ENCODE data around the gene ZC3H15.
"Not testable (repeated sequence)": the region's sequence is repeated elsewhere in the genome, so short reads cannot be mapped to it uniquely, and the experiment has no call there.

ZC3H15 gene

DNA sequence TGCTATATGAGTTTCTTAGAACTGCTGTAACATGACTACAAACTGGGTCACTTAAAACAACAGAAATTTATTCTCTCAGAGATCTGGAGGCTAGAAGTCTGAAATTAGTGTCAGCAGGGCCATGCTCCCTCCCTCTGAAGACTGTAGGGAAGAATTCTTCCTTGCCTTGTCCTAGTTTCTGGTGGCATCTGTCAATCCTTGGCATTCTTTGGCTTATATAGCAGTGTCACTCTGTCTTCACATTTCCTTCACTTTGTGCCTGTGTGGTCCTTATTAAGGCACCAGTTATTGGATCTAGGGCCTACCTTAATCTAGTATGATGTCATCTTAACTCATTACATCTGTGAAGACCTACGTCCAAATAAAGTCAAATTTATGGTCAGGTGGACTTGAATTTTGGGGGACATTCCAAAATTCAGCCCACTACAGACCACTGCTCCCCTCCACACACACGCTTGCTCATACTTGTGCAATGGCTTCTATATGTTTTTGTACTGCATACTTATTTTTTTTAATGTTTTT, 7.6 kb downstream of the ZC3H15 start:
- DNase-seq (ENCODE audit: low read depth in 2 of 2) = no peak

DNA sequence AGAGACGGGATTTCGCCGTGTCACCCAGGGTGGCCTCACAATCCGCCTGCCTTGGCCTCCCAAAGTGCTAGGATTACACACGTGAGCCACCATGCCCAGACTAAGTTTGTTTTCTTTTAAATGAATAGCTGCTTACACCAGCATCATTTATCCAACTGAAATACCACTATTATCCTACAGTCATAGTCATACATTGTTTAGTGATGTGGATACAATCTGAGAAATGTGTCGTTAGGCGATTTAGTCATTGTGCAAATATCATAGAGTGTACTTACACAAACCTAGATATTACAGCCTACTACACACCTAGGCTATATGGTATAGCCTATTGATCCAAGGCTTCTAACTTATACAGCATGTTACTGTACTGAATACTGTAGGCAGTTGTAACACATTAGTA, 10.3 kb downstream of the ZC3H15 start:
- no peak for DNase-seq (ENCODE audit: low read depth in 2 of 2)

DNA sequence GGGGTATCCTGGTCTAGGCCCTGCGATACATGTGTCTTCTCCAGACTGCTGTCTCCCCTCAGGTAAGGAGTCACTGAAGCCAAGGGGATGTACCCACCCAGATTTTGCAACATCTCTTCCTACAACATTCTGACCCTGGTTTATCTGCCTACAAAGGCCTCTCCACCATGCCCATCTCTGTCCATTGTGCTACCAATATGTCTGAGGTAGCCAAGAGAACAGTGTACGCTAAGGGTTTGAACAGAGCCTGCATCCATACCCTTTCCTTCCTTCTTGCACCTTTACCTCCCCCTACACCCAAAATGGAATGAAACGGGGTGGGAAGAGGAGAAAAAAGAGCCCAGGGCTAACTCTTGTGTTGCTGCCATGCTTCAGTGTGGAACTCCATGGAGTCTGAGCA, 11.9 kb downstream of the ZC3H15 start:
- no peak for DNase-seq (ENCODE audit: low read depth in 2 of 2)

DNA sequence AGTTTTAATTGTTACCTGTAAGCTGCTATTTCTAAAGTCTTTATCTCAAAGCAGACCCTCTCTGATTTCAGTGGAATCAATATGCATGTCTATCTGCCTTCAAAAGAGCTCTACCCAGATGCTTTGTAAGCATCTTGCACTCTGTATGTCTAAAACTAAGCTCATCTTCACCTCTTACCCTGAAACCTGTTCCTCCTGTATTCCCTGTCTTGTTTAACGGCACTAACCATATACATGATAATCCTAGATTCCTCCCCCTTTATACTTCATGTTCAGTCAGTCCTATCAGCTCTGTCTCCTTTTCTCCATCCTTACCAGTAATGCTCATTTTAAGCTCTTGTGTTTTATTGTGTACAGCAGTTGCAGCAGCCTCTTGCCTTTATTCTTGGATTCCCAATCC, 12.8 kb downstream of the ZC3H15 start:
- no peak for DNase-seq (ENCODE audit: low read depth in 2 of 2)

DNA sequence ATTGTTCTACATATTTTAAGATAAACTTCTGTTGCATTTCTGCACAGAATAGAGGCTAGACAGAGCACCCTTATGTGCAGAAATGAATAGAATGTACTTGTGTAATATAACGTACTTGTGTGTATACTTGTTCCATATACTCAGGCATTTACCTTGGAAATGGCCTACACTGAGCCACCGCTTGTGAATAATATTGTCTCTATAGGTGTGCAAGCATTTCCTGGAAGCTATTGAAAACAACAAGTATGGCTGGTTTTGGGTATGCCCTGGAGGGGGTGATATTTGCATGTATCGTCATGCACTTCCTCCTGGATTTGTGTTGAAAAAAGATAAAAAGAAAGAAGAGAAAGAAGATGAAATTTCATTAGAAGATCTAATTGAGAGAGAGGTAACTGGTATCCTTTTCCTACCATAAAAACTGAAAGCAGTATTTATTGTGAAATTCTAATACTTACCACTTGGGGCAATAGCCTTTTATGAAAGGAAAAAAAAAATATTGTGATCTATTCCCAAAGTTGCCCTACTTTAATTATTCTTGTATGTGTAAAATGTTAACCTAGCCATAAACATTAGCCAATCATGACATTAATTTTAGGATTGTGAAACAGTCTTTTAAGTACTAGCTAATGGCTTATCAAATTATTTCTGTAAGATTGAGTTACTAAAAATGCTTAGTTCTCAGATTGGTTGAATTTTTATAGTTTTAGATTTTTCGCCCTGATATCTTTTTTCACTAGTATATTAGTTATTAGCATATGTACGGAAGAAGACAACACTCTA, 18.0 kb downstream of the ZC3H15 start:
- no peak for DNase-seq (ENCODE audit: low read depth in 2 of 2)

DNA sequence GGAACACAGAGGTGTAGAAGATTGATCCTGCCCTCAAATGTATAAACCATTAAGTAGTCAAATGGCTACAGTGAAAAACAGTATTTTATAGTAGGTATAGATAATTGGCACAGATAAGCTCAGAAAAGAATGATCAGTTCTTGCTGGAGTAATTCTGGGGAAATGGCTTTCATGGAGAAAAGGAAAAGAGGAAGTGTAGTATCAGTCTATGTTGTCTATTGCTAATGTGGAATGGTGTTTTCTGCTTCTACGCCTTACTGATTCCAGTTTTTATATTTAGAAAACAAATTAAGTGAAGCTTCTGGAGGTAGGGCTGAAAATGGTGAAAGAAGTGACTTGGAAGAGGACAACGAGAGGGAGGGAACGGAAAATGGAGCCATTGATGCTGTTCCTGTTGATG, 22.2 kb downstream of the ZC3H15 start:
- no peak for DNase-seq (ENCODE audit: low read depth in 2 of 2)

DNA sequence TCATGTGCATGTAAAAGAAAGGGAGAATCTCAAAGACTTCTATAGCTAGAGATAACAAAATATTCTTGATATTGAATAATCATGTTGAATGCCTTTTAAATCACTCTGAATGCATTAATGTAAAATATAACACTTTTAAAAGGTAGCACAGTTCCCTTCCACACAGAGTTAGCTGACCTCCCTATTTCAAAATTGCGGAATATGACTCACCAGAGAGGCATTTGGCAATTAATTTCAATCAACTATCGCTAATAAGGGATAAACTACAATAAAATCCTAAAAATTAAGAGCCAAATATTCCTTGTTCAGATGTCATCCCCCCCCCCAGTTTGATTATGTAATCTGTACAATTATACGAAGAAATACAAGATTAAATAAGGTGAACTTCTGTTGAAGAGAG, 29.3 kb downstream of the ZC3H15 start:
- no peak for DNase-seq (ENCODE audit: low read depth in 2 of 2)

DNA sequence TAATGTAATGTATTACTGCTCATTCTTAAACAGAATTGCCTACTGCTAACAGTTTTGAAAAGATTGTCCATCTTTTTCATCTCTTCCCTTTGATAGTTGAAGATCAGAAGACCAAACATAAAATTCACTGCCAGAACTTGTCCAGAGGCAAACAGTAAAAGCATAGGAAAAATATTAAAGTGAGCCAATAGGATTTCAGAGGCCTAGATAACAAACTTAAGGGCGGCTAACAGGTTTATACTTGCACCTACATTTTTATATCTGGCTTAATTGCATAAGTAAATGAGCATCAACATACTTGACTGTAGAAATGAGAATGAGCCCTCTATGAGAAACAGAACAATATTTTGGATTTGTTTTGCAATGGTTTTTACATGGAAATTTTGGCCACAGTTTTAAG, 30.3 kb downstream of the ZC3H15 start:
- no peak for DNase-seq (ENCODE audit: low read depth in 2 of 2)

DNA sequence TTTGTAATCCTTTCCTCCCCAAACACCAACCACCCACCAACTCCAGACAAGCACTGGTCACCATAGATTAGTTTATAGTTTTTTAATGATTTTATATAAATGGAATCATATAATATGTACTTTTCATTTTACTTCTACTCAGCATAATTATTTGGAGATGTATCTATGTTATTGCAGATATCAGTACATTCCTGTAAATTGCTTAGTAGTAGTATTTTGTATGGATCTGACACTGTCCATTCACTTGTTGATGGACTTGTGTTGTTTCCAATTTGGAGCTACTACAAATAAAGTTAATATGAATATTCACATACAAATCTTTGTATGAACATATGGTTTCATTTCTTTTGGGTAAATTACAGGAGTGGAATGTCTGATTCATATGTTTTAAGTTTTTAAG, 31.0 kb downstream of the ZC3H15 start:
- no peak for DNase-seq (ENCODE audit: low read depth in 2 of 2)

DNA sequence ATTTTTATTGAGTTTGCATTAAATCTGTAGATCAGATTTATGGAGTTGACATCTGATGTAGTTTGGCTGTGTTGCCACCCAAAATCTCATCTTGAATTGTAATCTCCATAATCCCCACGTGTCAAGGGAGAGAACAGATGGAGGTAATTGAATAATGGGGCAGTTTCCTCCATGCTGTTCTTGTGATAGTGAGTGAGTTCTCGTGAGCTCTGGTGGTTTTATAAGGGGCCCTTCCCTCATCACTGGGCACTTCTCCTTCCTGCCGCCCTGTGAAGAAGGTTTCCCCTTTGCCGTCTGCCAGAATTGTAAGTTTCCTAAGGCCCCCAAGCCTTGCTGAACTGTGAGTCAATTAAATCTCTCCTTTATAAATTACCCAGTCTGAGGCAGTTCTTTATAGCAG, 32.2 kb downstream of the ZC3H15 start:
- no peak for DNase-seq (ENCODE audit: low read depth in 2 of 2)

DNA sequence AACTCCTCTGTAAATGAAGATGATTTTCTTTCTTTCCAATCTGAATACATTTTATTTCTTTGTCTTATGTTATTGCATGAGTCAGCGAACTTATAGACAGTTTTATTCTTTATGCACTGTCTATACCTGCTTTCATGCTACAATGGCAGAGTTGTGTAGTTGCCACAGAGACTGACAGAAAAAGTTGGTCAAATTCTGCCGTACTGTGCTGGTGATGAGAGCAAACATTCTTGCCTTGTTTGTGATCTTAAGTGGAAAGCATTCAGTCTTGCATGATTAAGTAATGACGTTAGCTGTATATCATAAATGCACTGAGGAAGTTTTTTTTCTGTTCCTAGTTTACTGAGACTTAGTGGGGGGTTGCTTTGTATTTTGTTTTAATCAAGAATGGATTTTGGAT, 32.9 kb downstream of the ZC3H15 start:
- no peak for DNase-seq (ENCODE audit: low read depth in 2 of 2)

DNA sequence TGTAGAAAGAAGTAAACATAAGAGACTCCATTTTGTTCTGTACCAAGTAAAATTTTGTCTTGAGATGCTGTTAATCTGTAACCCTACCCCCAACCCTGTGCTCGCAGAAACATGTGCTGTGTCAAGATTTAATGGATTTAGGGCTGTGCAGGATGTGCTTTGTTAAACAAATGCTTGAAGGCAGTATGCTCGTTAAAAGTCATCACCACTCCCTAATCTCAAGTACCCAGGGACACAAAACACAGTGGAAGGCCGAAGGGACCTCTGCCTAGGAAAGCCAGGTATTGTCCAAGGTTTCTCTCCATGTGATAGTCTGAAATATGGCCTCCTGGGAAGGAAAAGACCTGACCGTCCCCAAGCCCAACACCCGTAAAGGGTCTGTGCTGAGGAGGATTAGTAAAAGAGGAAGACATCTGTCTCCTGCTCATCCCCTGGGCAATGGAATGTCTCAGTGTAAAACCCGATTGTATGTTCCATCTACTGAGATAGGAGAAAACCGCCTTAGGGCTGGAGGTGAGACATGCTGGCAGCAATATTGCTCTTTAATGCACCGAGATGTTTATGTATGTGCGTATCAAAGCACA, 35.6 kb downstream of the ZC3H15 start:
- DNase-seq (ENCODE audit: low read depth in 2 of 2) = not testable (repeated sequence)

DNA sequence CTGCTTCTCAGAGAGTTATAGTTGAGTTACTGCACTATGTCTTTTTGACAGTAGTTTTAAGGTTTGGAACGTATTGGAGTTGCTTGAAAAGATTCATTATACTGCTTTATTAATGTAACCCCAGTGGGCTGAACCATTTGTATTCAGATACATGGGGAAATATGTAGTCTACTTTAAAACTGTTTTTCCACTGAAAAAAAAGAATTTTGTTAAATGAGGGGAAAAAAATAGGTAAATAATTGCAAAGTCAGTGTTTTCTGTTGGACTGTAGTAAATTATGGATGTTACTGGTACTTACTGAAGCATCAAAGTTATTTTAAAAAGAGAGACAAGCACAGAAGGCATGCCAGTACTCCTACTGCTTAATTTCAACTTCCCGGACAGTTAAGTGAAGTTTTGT, 36.4 kb downstream of the ZC3H15 start:
- DNase-seq (ENCODE audit: low read depth in 2 of 2) = no peak

DNA sequence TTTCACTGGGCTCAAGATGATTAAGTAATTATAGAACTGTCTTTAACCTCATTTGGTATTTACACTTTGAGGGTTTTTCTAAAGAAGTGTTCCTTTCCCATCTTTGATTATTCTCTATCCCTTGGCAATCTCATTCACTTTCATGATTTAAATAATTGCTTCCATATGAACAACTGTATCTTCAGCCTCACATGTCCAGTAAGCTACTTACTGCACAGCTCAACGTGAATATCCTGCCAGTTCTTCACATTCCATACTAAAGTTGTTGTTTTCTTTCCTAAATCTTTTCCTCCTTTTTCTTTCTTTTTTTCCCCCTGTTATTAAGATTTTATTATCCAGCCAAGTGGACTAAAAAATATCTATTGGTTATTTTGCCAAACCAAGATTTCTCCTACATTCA, 37.7 kb downstream of the ZC3H15 start:
- no peak for DNase-seq (ENCODE audit: low read depth in 2 of 2)

DNA sequence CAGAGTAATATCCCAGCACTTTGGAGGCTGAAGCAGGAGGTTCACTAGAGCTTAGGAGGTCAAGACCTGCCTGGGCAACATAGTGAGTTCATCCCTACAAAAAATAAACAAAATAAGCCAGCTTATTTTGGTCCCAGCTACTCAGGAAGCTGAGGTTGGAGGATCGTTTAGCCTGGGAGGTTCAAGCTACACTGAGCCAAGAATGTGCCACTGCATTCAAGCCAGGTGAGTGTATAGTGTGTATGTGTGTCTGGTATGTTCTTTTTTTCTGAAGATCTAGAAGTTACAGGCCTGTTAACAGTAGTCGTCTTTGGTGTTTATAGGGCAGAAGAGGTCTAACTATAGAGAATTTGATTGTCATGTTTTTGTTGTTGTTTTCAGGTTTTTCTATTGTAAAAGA, 40.2 kb downstream of the ZC3H15 start:
- no peak for DNase-seq (ENCODE audit: low read depth in 2 of 2)

DNA sequence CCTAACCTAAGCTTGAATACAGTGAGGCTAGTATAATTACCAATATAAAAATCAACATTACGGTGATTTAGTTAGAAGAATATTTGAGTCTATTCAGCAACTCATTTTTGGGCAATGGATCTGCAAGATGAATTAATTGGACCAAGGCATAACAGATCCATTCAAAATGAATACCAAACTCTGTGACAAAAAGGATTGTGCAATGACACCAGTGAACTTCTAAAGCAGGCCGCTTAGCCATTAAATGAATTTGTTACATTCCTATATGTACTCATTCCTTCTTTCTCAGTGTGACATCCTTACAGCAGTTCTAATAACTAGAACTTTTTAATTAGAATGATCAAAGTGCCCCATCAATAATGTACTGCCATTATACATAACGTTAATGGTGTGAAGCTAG, 44.3 kb downstream of the ZC3H15 start:
- no peak for DNase-seq (ENCODE audit: low read depth in 2 of 2)

DNA sequence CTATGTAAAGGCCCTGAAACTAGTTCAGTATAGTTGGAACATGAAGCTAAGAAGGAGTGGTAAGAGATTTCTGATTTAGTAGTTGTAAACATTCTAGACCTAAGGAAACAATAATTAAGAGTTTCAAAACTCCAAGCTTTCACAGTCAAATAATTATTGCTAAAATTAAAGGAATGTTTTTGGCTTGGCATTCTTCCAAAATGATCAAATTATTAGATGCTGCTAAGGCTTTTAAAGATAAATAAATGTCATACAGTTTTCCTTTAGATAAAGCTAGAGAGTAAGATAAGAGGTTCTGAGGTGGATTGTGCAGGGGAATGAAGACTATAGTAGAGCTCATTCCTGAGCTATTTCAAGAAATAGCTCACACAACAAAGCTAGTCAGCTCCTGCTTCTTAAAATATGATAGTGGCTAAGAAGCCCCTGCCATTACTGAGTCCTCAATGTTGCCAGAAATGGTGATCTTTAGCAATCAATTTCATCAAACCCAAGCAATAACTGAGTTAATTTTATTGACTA, 45.3 kb downstream of the ZC3H15 start:
- no peak for DNase-seq (ENCODE audit: low read depth in 2 of 2)

DNA sequence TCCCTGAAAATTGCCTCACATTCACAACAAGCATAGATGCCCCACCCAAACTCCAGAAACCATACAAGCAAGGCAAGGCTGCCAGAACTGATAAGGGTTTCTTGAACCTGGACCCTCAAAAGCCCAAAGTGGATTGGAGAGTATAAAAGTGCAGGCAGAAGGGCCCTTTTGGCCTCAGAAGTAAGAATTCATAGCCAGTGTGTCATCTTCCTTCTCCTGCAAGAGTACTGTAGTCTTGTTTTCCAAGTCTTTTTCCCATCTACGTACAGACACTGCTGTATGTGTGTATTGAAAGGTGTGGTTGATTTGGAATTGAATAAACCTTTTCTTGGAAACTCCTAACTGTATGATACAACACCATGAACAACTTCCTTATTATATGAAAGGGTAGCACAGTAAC, 46.8 kb downstream of the ZC3H15 start:
- no peak for DNase-seq (ENCODE audit: low read depth in 2 of 2)

DNA sequence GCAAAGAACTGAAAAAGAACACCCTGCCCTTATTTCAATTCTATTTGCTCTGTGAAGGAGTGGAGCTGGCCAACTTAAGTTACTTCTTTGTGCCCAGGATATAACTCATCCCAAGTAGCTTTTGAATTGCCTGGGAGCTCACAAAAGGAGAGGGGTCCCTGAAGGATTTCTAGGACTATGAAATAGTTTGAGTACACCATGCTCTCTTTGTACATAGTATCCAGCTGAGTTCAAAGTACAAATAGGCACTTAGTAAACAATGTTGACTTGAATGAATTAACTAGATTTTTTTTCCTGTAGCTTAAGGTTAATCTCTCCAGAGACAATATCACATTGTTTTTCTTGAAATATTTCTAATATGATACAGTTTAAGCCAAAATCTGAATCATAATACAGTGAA, 47.7 kb downstream of the ZC3H15 start:
- no peak for DNase-seq (ENCODE audit: low read depth in 2 of 2)

DNA sequence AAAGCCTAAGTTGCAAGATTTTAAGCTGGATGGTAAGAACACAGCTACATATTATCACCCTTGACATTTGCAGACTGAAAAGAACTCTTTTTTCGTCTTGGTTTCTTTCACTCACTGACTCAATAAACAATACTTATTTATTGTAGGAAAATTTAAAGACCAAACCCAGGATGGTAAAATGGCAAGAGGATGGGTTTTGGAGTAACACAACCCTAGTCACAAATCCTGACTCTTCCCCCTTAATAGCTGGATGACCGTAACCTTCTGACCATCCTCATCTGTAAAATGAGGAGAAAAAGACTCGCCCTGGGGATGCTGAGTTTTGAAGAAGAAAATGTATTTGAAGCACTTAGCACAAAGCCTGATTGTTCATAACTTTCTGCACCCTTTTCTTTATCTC, 48.3 kb downstream of the ZC3H15 start:
- no peak for DNase-seq (ENCODE audit: low read depth in 2 of 2)

DNA sequence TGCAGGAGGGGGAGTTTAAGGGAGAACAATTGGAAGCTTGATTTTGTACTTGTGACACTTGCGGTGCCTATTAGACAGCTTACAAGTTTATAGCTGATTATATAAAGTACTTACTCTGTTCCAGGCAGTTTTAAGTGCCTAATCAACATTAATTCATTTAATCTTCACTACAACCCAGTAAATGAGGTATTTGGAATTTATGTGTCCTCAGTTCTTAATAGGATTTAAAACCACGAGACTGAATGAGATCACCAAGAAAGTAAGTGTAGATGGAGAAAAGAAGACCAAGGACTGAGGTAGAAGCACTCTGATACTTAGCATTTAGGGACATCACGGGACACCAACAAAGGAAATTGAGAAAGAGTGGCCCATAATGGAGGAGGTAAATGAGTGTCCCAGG, 49.8 kb downstream of the ZC3H15 start:
- DNase-seq (ENCODE audit: low read depth in 2 of 2) = no peak

DNA sequence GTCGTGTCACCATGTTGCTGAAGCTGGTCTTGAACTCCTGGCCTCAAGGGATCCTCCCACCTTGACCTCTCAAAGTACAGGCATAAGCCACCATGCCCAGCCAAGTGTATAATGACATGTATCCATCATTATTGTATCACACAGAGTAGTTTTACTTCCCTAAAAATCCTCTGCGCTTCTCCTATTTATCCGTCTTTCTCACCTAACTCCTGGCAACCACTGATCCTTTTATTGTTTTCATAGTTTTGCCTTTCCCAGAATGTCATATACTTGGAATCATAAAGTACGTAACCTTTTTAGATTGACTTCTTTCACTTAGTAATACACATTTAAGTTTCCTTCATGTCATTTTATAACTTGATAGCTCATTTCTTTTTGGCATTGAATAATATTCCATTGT, 51.0 kb downstream of the ZC3H15 start:
- no peak for DNase-seq (ENCODE audit: low read depth in 2 of 2)

DNA sequence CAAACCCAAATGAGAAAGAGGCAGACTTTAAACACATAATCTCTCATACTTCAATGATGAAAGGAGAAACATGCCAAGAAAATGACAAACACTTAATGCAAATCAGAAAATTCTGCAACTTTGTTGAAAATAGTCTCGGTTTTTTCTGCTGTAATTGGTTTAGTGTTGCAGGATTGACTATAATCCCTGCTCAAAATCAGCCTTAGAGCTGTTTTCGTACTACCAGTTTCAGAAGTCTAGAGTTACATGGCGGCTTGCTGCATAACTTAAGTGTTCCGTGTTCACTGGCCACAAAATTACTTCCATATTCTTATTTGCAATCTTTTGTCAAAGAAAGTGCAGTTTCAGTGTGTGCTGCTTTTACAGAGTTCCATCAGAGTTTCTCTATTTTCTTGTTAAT, 54.9 kb downstream of the ZC3H15 start:
- DNase-seq (ENCODE audit: low read depth in 2 of 2) = no peak

Measured in stimulated activated CD4-positive, alpha-beta T cell treated with anti-CD3 and anti-CD28 coated beads, Interleukin-15, amount 100 ng/mL, for 48 hours (primary cell).